DOHH2 (cell line): ENCODE data around the gene STX12.

Experiments used
- EZH2phosphoT487 ChIP-seq: fragments of 200-600 bp; sonication (generic); IDR thresholded peaks from 2 replicates; pipeline ENCODE4 v1.6.1; 2017; ENCODE audit warnings: borderline replicate concordance, mild to moderate bottlenecking, antibody characterized with exemption, low read length, moderate library complexity, mixed read lengths
- TF ChIP-seq, protein P1 (sequence below): fragments of 200-600 bp; sonication (generic); IDR thresholded peaks from one replicate; pipeline ENCODE4 v1.5.1; 2014; ENCODE audit warnings: antibody characterized with exemption, mild to moderate bottlenecking, low read depth, low read length; ENCODE audit not compliant: poor library complexity, severe bottlenecking

GRCh38 chr1:27872802-27873551 is 100.0 kb downstream of the STX12 start:
- TF ChIP-seq, protein P1, sequence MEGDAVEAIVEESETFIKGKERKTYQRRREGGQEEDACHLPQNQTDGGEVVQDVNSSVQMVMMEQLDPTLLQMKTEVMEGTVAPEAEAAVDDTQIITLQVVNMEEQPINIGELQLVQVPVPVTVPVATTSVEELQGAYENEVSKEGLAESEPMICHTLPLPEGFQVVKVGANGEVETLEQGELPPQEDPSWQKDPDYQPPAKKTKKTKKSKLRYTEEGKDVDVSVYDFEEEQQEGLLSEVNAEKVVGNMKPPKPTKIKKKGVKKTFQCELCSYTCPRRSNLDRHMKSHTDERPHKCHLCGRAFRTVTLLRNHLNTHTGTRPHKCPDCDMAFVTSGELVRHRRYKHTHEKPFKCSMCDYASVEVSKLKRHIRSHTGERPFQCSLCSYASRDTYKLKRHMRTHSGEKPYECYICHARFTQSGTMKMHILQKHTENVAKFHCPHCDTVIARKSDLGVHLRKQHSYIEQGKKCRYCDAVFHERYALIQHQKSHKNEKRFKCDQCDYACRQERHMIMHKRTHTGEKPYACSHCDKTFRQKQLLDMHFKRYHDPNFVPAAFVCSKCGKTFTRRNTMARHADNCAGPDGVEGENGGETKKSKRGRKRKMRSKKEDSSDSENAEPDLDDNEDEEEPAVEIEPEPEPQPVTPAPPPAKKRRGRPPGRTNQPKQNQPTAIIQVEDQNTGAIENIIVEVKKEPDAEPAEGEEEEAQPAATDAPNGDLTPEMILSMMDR, result no peak
- no peak for TF ChIP-seq EZH2phosphoT487
